Thyroid gland (tissue), 4 donors: ENCODE results near the gene TAF4B. TPM values are rescaled to one million over a fixed set of nuclear protein-coding genes. Genes with fewer than 3 reads are reported as not detected.

ENCODE experiments used
- DNase-seq, 2 donors: peaks; one replicate each; pipeline ENCODE4 v3.0.0-alpha.2; 2019
- H3K27ac ChIP-seq, 3 donors: fragments of 200-600 bp; sonication (generic); 1 replicate in 2 of 3; 2 replicates in 1 of 3; pipeline ENCODE4 v1.5.1; 2016 to 2019; ENCODE audit warnings: mild to moderate bottlenecking in 1 of 3, moderate library complexity in 1 of 3
- H3K27me3 ChIP-seq: fragments of 200-600 bp; sonication (generic); one replicate; pipeline ENCODE4 v1.5.1; 2019
- H3K36me3 ChIP-seq, 2 donors: fragments of 200-600 bp; sonication (generic); one replicate each; pipeline ENCODE4 v1.5.1; 2016 to 2019
- H3K4me1 ChIP-seq, 2 donors: fragments of 200-600 bp; sonication (generic); one replicate each; pipeline ENCODE4 v1.5.1; 2017 to 2019
- H3K4me3 ChIP-seq, 3 donors: fragments of 200-600 bp; sonication (generic); replicated peaks in 1 of 3; 1 replicate in 2 of 3; 2 replicates in 1 of 3; pipeline ENCODE4 v1.5.1; 2016; ENCODE audit warnings: mild to moderate bottlenecking in 1 of 3
- H3K9me3 ChIP-seq: fragments of 200-600 bp; sonication (generic); one replicate; pipeline ENCODE4 v1.5.1; 2017
- CTCF ChIP-seq, 6 experiments: fragments of 200-600 bp in 3 of 6; fragments of 450-650 bp in 3 of 6; sonication (generic) in 3 of 6; IDR thresholded peaks; one replicate each; pipeline ENCODE4 v1.5.1; 2016 to 2019; ENCODE audit warnings: antibody characterized with exemption in 6 of 6, mild to moderate bottlenecking in 2 of 6, inconsistent platforms in 1 of 6, moderate library complexity in 1 of 6
- POLR2A ChIP-seq, 2 donors: fragments of 450-650 bp; IDR thresholded peaks; one replicate each; pipeline ENCODE4 v1.6.1; 2017; ENCODE audit warnings: antibody characterized with exemption in 2 of 2, mild to moderate bottlenecking in 2 of 2, moderate library complexity in 1 of 2
- WGBS, 2 donors: methylation state at CpG; one replicate each; pipeline ENCODE4 v1.1.5; 2017; 5-methylcytosine and 5-hydroxymethylcytosine counted together
- intact Hi-C: fragments of 100-400 bp; cut with DNase I; formaldehyde crosslinking; loops from one replicate; pipeline ENCODE4 v1.15.1; 2023
- total RNA-seq, 4 donors: library from RNA; depleted of rRNA; stranded (reverse); fragments of >200 nt; gene quantifications; one replicate each; pipeline ENCODE4 v1.2.3, GENCODE V29; 2016

TAF4B gene
- total RNA-seq, 4 donors from 2014 or later = 8.7 to 12.7 (median 9.8) TPM

GRCh38 chr18:26386002-26386401 lies 159.8 kb downstream of the TAF4B start:
- Histone ChIP-seq H3K27me3 (no peaks in the 10 kb centered on the region), H3K4me3 (no peak overlapping the region), H3K36me3 (no peaks in the 10 kb centered on the region), H3K9me3 (no peaks in the 10 kb centered on the region), H3K27ac (no peak overlapping the region), H3K4me1 (peaks cover 0 to 5% of the 10 kb centered on the region in 2 donors)
- DNase-seq = no peak
- no peak for TF ChIP-seq POLR2A (IDR thresholded peaks at IDR 0.05)
- TF ChIP-seq CTCF (IDR thresholded peaks at IDR 0.05) = no peak
- intact Hi-C loops = no loop called here

DNA sequence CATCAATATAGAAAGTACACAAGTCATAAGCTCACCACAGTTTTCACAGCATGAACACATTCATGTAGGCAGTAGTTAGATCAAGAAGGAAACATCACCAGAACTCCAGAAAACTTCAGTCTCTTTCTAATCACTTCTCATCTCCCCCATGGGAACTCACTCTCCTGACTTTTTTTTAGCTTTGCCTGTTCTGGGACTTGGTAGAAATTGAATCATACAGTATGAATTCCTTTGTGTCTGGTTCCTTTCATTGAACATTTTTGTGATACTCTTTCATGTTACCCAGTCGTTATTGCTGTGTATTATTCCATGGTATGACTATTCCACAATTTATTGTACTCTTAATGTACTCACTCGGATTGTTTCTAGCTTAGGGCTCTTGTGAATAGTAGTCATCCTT lies 160.2 kb downstream of the TAF4B start:
- H3K36me3 ChIP-seq = no peaks in the 10 kb centered on the region
- DNase-seq = no peak
- TF ChIP-seq POLR2A (IDR thresholded peaks at IDR 0.05) (no peak), CTCF (IDR thresholded peaks at IDR 0.05) (no peak)
- intact Hi-C loops = no loop called here
- H3K27ac ChIP-seq = no peak overlapping the region
- H3K4me3 ChIP-seq = no peak overlapping the region
- H3K27me3 ChIP-seq = no peaks in the 10 kb centered on the region
- 83 to 85% methylated on average over 2 of the region's 2 CpGs for WGBS, 2 donors
- H3K4me1 ChIP-seq = peaks cover 0 to 5% of the 10 kb centered on the region in 2 donors
- no peaks in the 10 kb centered on the region for H3K9me3 ChIP-seq

- intact Hi-C loops = loop anchor here (10.0 kb wide), 1 partner anchor 241 kb away; no protein-coding TSS in a partner anchor
- H3K4me3 ChIP-seq = no peak overlapping the region
- no peak for DNase-seq
- no peaks in the 10 kb centered on the region for H3K9me3 ChIP-seq
- no peaks in the 10 kb centered on the region for H3K4me1 ChIP-seq
- 80 to 82% methylated on average over 5 of the region's 5 CpGs for WGBS, 2 donors
- no peaks in the 10 kb centered on the region for H3K27me3 ChIP-seq
- no peak overlapping the region for H3K27ac ChIP-seq
- no peak for TF ChIP-seq CTCF (IDR thresholded peaks at IDR 0.05)
- no peak for TF ChIP-seq POLR2A (IDR thresholded peaks at IDR 0.05)
- no peaks in the 10 kb centered on the region for H3K36me3 ChIP-seq
Measured at GRCh38 chr18:26394047-26394654, 167.9 kb downstream of the TAF4B start.

- Histone ChIP-seq H3K27ac (no peak overlapping the region), H3K4me3 (no peak overlapping the region), H3K27me3 (no peaks in the 10 kb centered on the region), H3K4me1 (no peaks in the 10 kb centered on the region), H3K9me3 (no peaks in the 10 kb centered on the region), H3K36me3 (no peaks in the 10 kb centered on the region)
- intact Hi-C loops = loop anchor here (10.0 kb wide), 1 partner anchor 238 kb away; no protein-coding TSS in a partner anchor
- 96 to 97% methylated on average over 4 of the region's 4 CpGs for WGBS, 2 donors
- DNase-seq = no peak
- TF ChIP-seq POLR2A (IDR thresholded peaks at IDR 0.05) (no peak), CTCF (IDR thresholded peaks at IDR 0.05) (no peak)
Measured at GRCh38 chr18:26397019-26397418, 170.8 kb downstream of the TAF4B start.

- intact Hi-C loops = no loop called here
- Histone ChIP-seq H3K4me3 (no peak overlapping the region), H3K27ac (no peak overlapping the region), H3K4me1 (no peaks in the 10 kb centered on the region), H3K27me3 (no peaks in the 10 kb centered on the region), H3K36me3 (no peaks in the 10 kb centered on the region), H3K9me3 (no peaks in the 10 kb centered on the region)
- 72 to 78% methylated on average over 1 of the region's 1 CpG for WGBS, 2 donors
- no peak for DNase-seq
- no peak for TF ChIP-seq POLR2A (IDR thresholded peaks at IDR 0.05)
- no peak for TF ChIP-seq CTCF (IDR thresholded peaks at IDR 0.05)
Measured at GRCh38 chr18:26403491-26403890, 177.2 kb downstream of the TAF4B start.
